Measurements from ENCODE around the gene NLN. TPM values are rescaled to one million over a fixed set of nuclear protein-coding genes. Genes with fewer than 3 reads are reported as not detected.
"Not testable (repeated sequence)": the region's sequence is repeated elsewhere in the genome, so short reads cannot be mapped to it uniquely, and the experiment has no call there.

Gene NLN
- total RNA-seq, 2 donors from 2014 or later = 12.7 to 27.8 TPM

DNA sequence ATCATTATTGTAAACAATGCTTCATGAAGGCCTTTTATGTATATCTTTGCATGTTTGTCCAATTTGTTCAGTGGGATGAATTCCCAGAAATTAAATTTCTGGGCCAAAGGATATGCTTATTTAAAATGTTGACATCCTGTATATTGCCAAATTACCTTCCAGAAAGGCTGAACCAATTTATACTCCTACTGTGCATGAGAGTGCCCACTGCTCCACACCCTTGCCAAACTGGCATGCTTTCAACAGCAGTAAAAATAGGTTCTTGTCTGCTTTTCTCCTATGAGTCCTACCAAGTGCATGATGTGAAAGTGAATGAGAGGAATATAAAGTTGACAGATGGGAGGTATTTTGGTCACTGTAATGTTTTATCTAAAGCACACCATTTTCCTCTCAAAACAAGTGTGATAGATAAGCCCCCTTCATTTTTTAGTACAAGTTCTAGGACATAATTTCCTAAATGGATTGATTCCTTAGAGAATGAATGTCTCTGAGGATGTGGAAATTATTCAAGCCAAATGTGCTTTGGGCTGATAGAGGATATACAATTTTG lies 133.8 kb downstream of the NLN start:
- DNase-seq (ENCODE audit: low spot score in 2 of 2) = no peak
- Mint-ChIP-seq H3K9me3 (peaks cover 12 to 24% of the 10 kb centered on the region in 2 donors), H3K27ac (no peak overlapping the region), H3K36me3 (peaks cover 10 to 24% of the 10 kb centered on the region in 2 donors)
- ATAC-seq = no peak

DNA sequence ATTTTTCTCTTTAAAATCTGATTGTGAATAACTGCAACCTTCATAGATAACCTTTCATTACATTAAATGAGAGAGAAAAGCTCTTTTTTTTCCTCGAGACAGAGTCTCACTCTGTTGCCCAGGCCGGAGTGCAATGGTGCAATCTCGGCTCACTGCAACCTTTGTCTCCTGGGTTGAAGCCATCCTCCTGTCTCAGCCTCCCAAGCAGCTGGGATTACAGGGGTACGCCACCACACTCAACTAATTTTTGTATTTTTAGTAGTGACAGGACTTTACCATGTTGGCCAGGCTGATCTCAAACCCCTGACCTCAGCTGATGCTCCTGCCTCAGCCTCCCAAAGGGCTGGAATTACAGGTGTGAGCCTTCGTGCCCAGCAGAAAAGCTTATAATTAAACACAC lies 134.5 kb downstream of the NLN start:
- ATAC-seq (no peak), DNase-seq (ENCODE audit: low spot score in 2 of 2) (no peak)
- Mint-ChIP-seq H3K36me3 (peaks cover 7 to 20% of the 10 kb centered on the region in 2 donors), H3K9me3 (peaks cover 8 to 20% of the 10 kb centered on the region in 2 donors), H3K27ac (no peak overlapping the region)

DNA sequence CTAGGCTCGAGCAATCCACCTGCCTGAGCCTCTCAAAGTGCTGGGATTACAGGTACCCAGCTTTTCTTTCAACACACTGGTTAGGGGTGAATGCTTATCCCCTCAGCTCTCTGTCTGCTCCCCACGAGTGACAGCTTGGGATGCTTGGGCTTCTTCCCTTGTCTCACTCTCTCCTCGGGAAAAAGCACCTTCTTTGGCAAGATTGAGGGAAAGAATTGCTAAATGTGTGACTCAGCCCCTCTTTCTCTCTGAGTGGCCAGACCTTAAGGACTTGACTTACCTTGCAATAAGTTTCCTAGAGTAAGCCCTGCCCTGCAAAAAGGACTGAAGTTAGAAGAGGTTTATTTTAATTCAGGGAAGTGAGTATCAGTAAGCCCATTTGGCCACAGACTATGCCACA lies 136.3 kb downstream of the NLN start:
- Mint-ChIP-seq H3K36me3 (peaks cover 0 to 11% of the 10 kb centered on the region in 2 donors), H3K27ac (no peak overlapping the region), H3K9me3 (peaks cover 5 to 16% of the 10 kb centered on the region in 2 donors)
- ATAC-seq (no peak), DNase-seq (ENCODE audit: low spot score in 2 of 2) (no peak)

DNA sequence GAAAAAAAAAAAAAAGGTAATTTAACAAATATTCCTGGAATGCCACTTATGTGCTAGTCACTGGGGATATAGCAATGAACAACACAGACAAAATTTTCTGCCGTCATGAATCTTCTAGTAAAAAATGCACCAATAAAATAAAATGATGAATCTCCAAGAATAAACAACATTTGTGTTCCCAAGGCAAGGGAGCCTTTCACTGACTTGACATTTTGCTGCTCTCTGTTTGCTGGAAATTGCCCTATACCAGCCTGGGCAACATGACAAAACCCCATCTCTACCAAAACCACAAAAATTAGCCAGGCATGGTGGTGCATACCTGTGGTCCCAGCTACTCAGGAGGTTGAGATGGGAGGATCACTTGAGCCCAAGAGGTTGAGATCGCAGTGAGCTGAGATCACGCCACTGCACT lies 139.8 kb downstream of the NLN start:
- H3K9me3 Mint-ChIP-seq = peaks cover 0 to 13% of the 10 kb centered on the region in 2 donors
- no peak overlapping the region for H3K27ac Mint-ChIP-seq
- no peak for ATAC-seq

DNA sequence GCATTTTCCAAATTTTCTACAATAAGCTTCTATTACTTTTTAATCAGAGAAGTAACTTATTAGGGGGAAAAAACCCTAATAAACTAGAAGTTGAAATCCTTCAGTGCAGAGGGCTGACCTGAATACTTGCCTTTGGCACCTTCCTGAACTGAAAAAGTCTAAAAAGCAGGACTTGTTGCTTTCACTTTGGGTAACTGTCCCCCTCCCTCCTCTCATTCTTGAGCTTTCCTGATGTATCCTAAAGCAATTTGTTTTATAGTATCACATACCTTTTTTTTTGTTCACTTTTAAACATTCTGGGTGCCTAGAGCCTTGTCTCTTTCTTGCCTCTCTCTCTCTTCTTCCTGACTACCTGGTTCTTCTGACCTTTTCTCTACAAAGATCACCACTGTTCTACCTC lies 140.4 kb downstream of the NLN start:
- ATAC-seq (no peak), DNase-seq (ENCODE audit: low spot score in 2 of 2) (no peak)
- no peak overlapping the region for H3K27ac Mint-ChIP-seq
- peaks cover 0 to 5% of the 10 kb centered on the region in 2 donors for H3K36me3 Mint-ChIP-seq
- peaks cover 0 to 13% of the 10 kb centered on the region in 2 donors for H3K9me3 Mint-ChIP-seq

More for the DNA sequence above, 139.8 kb downstream of the NLN start:
- DNase-seq (ENCODE audit: low spot score in 2 of 2) = no peak
- H3K36me3 Mint-ChIP-seq = peaks cover 0 to 5% of the 10 kb centered on the region in 2 donors

DNA sequence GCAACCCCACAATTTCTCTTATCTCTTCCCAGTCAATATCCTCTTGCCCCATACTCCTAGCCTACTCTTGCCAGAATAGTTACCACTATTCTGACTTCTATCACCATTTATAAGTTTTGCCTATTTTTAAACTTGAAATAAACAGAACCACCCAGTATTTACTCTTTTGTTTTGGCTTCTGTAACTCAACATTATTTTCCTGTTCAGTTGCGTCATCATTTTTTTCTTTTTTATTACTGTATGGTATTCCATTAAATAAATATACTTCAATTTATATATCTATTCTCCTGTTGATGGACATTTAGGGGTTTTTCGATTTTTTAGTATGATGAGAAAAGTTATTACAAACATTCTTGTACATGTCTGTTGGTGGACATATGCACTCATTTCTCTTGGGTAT lies 141.7 kb downstream of the NLN start:
- DNase-seq (ENCODE audit: low spot score in 2 of 2) (no peak), ATAC-seq (no peak)
- peaks cover 0 to 5% of the 10 kb centered on the region in 2 donors for H3K36me3 Mint-ChIP-seq
- no peak overlapping the region for H3K27ac Mint-ChIP-seq
- peaks cover 0 to 13% of the 10 kb centered on the region in 2 donors for H3K9me3 Mint-ChIP-seq

DNA sequence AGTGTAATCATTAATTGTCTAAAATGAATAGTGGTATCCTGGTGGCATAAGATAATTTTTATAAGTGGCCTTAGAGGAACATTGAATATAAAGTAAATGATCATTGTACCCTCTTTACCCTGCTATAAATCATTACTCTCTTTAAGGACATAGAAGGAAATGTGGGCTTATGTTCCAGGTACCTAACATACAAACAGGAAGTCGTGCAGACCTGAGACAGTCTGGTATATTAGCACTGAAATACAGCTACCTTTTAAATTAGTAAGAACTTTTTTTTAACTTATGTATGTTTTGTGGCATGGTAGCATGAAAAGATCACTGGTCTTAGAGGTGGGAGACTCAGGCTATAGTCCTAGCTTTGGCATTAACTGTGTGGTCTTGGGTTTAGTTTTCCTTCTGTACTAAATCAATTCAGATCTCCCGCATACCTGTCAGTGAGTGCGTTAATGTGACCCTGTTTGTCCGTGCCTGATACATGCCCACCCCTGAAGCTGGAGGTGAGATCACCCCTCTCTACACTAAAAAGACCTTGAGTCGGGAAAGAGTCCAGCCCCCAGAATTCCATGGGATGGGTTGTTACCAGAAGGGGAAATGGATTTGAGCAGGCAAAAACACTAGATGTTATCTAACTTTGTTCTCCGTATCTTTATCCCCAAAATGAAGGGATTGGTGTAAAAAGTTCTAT lies 145.0 kb downstream of the NLN start:
- DNase-seq (ENCODE audit: low spot score in 2 of 2) = no peak

DNA sequence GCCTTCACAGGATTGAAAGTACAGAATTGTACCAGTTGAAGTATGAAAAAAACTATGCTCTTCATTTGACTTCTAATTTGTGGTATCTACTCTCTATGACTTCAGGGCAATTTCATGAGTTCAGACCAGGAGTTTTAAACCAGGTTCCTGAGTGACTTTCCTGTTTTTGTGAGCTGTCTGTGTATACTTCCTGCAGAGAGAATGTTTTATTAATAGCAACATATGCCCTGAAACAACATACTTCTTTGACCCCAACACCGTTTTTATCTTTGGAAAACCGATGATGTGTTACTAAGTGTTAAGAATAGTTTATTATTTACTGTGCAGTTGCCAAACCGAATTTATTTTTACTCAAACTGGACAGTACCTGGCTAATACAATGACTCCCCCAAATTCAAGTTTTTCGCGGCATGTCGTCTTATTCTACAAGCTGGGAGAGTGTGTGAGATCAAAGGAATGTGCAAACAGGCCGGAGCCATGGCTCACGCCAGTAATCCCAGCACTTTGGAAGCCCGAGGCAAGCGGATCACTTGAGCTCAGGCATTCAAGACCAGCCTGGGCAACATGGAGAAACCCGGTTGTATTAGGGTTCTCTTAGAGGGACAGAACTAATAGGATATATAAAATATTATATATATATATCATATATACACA lies 145.7 kb downstream of the NLN start:
- Mint-ChIP-seq H3K9me3 (peaks cover 7 to 12% of the 10 kb centered on the region in 2 donors), H3K36me3 (peaks cover 0 to 5% of the 10 kb centered on the region in 2 donors), H3K27ac (peak overlapping the region; percentile 70 to 84)
- DNase-seq (ENCODE audit: low spot score in 2 of 2) = no peak
- no peak for ATAC-seq

More for the DNA sequence above, 145.0 kb downstream of the NLN start:
- Mint-ChIP-seq H3K36me3 (peaks cover 0 to 5% of the 10 kb centered on the region in 2 donors), H3K27ac (peak overlapping the region; percentile 70 to 84), H3K9me3 (peaks cover 7 to 12% of the 10 kb centered on the region in 2 donors)
- peak in 1 of 2 donors; percentile 33 for ATAC-seq

DNA sequence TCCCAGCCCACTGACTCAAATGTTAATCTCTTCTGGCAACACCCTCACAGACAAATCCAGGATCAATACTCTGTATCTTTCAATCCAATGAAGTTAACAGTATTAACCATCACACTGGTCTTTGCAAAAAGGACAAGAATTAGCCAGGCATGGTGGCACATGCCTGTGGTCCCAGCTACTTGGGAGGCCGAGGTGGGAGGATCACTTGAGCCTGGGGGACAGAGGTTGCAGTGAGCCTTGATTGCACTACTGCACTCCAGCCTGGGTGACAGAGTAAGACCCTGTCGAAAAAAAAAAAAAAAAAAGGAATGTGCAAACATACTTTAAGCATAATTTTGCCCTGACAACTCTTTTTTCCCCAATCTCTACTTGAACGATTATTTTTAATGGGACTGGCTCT lies 146.5 kb downstream of the NLN start:
- no peak for ATAC-seq
- Mint-ChIP-seq H3K36me3 (peaks cover 0 to 5% of the 10 kb centered on the region in 2 donors), H3K9me3 (peaks cover 7 to 11% of the 10 kb centered on the region in 2 donors), H3K27ac (no peak overlapping the region)
- no peak for DNase-seq (ENCODE audit: low spot score in 2 of 2)

DNA sequence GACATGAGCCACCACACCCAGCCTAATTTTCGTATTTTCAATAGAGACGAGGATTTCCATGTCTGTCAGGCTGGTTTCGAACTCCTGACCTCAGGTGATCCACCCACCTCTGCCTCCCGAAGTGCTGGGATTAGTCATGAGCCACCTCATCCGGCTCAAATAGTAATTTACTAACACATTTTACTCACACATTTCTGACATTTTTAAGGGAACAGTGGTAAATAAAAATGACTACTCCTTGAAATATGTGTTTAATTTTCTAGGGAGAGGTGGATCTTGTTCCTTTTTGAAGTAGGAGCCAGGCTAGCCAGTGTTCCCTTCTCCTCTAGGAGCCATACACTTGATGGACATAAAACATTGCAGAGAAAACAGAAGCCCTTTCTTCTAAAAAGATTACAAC lies 149.2 kb downstream of the NLN start:
- peaks cover 0 to 5% of the 10 kb centered on the region in 2 donors for H3K36me3 Mint-ChIP-seq
- H3K27ac Mint-ChIP-seq = no peak overlapping the region
- H3K9me3 Mint-ChIP-seq = peaks cover 7 to 8% of the 10 kb centered on the region in 2 donors
- ATAC-seq (no peak), DNase-seq (ENCODE audit: low spot score in 2 of 2) (no peak)

DNA sequence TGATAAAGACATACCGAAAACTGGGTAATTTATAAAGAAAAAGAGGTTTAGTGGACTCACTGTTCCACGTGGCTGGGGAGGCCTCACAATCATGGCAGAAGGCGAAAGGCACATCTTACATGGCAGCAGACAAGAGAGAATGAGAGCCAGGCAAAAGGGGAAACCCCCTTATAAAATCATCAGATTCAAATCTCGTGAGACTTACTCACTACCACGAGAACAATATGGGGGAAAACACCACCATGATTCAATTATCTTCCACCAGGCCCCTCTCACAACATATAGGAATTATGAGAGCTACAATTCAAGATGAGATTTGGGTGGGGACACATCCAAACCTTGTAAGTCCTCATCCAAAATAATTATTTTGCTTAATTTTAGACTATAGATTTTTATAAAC lies 149.8 kb downstream of the NLN start:
- not testable (repeated sequence) for H3K27ac Mint-ChIP-seq; DNase-seq (ENCODE audit: low spot score in 2 of 2); H3K9me3 Mint-ChIP-seq; H3K36me3 Mint-ChIP-seq
- ATAC-seq = peak in 1 of 2 donors; percentile 50

DNA sequence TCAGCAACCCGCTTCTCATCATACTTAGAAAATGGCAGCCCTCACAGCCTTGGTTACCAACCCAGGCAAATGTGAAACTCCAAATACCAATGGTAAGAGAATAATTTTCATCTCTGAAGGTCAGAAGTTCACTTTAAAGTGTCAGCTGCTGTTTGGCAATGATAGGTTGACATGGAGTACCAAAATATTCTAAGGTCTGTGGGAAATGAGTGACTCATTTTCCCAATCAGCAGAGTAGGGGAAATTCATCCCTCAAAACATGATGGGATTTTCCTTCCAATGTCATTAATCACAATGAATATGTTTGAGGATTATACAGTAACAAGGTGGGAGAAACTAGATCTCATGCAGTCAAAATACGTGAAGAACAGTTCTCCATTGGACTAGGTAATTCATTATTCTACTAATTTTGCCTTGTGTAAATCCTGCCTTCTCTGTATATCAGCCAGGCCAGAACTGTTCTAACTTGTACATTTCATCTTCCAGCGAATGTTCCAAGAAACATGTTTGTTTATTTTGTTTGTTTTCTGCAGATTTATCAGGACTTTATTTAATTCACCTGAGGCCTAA lies 151.3 kb downstream of the NLN start:
- no peak for DNase-seq (ENCODE audit: low spot score in 2 of 2)
- Mint-ChIP-seq H3K9me3 (peaks cover 13 to 15% of the 10 kb centered on the region in 2 donors), H3K27ac (no peak overlapping the region), H3K36me3 (peaks cover 6 to 13% of the 10 kb centered on the region in 2 donors)
- ATAC-seq = no peak

DNA sequence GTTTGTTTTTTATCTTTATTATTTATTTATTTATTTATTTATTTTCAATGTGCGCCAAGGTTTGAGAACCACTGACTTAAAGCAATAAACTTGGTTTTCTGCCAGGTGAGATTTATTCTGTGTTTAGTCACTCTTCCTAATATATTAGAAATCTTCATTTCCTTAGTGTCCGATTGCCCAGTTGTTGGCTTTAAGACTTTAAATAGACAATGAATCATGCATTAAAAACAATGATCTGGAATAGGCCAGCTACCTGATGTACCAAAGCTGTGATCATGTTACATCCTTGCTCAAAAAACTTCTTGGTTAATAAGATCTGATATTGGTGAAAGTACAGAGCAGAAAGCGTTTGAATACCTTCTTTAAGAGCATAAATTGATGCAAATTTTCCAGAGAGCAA lies 152.2 kb downstream of the NLN start:
- Mint-ChIP-seq H3K9me3 (peaks cover 17 to 19% of the 10 kb centered on the region in 2 donors), H3K36me3 (peaks cover 6 to 13% of the 10 kb centered on the region in 2 donors), H3K27ac (no peak overlapping the region)
- DNase-seq (ENCODE audit: low spot score in 2 of 2) = no peak
- no peak for ATAC-seq

DNA sequence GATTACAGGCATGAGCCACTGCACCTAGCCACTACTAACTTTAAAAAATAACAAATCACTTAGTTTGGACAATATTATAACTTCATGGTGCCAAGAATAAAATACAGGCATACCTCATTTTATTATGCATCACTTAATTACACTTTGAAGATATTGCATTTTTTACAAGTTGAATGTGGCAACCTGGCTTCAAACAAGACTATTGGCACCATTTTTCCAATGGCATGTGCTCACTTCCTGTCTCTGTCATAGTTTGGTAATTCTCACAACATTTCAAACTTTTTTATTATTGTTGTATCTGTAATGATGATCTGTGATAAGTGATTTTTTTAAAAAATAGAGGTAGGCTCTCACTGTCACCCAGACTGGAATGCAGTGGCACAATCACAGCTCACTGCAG lies 154.5 kb downstream of the NLN start:
- DNase-seq (ENCODE audit: low spot score in 2 of 2) = no peak
- Mint-ChIP-seq H3K27ac (no peak overlapping the region), H3K9me3 (peaks cover 13 to 16% of the 10 kb centered on the region in 2 donors), H3K36me3 (peaks cover 6 to 11% of the 10 kb centered on the region in 2 donors)
- no peak for ATAC-seq

DNA sequence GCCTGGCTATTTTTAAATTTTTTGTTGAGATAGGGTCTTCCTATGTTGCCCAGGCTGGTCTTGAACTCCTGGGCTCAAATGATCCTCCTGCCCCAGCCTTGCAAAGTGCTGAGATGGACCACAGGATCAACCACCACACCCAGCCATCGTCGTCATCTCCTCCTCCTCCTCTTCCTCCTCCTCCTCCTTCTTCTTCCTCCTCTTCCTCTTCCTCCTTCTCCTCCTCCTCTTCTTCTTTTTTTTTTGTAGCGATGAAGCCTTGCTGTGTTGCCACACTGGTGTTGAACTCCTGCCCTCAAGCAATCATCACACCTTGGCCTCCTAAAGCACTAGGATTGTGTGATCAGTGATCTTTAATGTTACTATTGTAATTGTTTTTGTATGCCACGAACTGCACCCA lies 155.0 kb downstream of the NLN start:
- no peak for DNase-seq (ENCODE audit: low spot score in 2 of 2)
- Mint-ChIP-seq H3K9me3 (peaks cover 9 to 12% of the 10 kb centered on the region in 2 donors), H3K36me3 (peaks cover 6 to 8% of the 10 kb centered on the region in 2 donors), H3K27ac (no peak overlapping the region)
- ATAC-seq = no peak
